GM18507 (cell line): ENCODE results near the gene ATG5.
"Not testable (repeated sequence)": the region's sequence is repeated elsewhere in the genome, so short reads cannot be mapped to it uniquely, and the experiment has no call there.

Experiments used
- DNase-seq: peaks from one replicate; pipeline ENCODE4 v3.0.0; 2011; ENCODE audit warnings: low read depth; ENCODE audit not compliant: insufficient read length; ENCODE audit errors: extremely low spot score
- FAIRE-seq: peaks from 2 replicates; lab custom pipeline; 2011; peaks lifted over from hg19 to GRCh38; lab: Jason Lieb, UNC

ATG5 gene

DNA sequence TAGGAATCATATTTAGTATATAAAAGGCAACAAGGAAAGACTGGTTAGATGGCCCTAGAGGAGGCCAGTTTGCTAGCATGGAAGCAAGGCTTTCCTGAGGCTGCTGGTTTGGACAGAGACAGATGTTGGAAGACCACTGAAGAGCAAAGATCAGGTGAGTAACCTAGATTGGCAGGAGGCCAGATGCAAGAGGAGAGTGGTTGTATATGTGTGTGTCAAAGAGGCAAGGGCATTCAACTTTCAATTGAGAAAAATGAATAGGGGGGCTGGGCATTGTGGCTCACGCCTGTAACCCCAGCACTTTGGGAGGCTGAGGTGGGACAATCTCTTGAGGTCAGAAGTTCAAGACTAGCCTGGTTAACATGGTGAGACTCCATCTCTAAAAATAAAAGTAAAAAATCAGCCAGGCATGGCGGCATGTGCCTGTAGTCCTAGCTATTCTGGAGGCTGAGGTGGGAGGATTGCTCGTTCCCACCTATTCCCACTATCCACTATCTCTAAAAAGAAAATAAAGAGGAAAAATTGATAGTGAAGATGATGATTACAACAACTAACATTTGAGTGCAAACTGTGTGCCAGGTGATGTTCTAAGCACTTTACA is 159.6 kb downstream of the ATG5 start:
- no peak for DNase-seq
- FAIRE-seq = peak; percentile 91

DNA sequence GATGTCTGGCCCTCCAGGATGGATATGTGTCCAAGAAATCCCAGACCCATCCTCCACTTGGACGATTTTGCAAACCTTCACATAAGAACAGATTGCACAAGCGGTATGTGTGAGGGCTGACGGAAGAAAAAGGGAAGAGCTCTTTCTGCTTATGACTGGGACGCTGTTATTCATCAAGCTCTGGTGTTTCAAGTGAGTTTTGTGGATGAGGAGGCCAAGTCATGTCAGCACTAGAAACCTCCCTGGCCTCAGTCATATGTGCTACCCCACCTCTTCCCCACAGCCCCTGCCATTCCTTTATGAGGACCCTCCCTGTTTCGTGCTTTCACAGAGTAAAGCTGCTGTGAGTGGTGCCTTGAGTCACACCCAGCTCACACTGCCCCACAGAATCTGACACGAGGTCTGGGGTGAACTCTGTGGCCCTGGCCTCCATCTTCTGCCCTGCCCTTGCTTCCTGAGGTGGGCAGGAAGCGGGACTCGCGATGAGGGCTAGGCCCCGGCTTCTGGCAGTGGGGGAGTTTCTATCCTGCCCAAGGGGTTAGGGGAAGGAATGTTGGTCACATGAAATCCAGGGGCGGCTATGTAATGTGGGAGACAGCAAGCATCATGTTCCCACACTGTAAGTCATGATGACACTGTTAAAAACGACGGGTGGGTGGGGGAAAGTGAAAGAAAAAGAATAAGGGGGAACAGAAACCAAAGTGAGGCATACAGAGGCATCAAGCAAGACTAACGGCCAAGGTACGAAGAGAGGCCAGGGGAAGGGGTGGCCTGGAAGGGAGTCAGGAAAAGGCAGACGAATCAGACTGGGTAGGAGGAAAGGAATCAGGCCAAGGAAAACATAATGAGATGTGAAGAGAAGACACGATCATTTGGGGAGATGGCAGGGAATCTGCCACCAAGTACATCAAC is 161.3 kb downstream of the ATG5 start:
- peak; percentile 99 for FAIRE-seq
- peak; percentile 51 for DNase-seq

DNA sequence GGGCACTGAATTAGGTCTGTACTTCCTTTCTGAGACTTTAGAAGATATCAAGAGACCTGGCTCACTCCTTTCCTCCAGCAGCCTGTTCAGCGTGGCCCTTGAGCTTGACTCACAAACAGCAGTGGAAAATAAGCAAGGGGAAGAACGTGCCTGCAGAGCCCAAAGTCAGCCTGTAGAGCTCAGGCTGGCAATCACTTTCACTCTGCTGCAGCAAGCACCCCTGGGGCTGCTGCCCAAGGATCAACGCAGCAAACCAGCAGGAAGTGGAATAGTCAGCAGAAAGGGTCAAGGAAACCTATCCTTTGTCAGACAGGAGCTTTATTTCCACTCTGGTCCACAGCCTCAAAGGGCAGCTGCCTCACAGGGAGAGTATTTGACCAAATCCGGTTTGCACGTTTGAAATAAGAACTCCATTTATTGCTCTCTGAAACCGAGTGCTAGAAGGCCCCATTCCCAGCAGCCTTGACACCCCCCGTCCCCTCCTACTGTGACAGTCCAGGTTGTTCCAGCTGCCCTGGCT is 162.1 kb downstream of the ATG5 start:
- FAIRE-seq (no peak), DNase-seq (no peak)

DNA sequence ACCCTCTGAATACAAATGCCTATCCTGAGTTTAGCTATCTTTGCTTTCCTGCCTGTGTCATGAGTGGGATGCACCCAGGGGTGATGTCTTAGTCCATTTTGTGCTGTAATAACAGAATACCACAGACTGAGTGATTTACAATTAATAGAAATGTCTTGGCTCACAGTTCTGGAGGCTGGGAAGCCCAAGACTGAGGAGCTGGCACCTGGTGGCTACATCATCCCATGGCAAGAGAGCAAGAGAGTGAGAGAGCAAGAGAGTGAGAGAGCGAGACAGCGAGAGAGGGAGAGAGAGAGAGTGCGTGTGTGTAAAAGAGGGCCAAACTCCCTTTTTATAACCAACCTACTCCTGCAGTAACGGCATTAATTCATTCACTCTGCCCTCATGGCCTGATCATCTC is 162.6 kb downstream of the ATG5 start:
- FAIRE-seq (no peak), DNase-seq (no peak)

DNA sequence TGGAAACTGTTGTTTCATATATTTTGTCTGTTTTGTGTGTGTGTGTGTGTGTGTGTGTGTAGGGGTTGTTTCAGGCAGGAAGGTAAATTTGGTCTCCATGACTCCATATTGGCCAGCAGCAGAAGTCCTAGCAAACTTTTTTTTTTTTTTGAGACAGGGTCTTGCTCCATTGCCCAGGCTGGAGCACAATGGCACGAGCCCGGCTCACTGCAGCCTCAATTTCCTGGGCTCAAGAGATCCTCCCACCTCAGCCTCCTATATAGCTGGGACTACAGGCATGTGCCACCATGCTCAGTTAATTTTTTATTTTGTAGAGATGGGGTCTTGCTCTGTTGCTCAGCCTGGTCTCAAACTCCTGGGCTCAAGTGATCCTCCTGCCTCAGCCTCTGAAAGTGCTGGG is 163.7 kb downstream of the ATG5 start:
- FAIRE-seq = no peak
- no peak for DNase-seq

DNA sequence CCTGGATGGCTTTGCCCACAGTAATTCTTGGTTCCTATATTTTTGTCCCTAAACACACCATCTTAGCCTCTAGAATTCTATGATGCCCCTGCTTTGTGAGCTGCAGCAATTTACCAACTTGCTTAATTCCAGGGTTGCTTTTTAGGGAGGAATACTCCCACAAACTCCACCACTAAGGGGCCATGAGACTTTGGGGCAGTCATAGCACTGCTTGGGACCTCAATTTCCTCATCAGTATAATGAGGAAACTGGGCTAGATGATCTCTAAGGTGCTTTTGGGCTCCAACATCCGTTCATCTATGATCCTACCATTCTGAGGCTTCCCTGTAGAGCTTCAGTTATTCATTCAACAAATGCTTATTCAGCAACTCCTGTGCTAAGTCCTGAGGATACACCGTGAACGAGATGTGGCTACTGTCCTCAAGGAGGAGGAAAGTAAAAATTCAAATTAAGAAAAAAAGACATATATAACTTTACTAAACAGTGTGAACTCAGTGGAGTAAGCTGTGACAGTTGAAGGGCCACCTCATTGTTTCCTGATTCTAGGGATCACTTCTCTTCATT is 164.2 kb downstream of the ATG5 start:
- DNase-seq (no peak), FAIRE-seq (peak; percentile 48)

DNA sequence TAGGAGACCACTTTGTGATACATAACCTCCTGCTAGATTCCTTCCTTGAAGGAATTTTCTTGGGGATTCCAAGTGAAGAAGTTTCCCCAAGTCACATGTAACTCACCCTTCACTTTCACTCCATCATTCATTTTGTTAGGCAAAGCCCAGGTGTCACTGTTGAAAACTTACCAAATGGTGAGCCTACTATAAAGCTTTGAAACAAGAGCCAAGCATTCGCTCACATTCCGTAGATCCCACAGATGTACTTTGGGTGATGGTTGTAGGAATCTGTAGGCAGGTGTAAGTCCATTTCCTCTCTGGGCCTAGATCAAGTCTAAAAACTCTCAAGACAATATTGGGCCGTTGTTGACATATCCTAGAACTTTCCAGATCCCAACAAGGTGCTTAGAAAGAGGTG is 165.4 kb downstream of the ATG5 start:
- FAIRE-seq (no peak), DNase-seq (no peak)

DNA sequence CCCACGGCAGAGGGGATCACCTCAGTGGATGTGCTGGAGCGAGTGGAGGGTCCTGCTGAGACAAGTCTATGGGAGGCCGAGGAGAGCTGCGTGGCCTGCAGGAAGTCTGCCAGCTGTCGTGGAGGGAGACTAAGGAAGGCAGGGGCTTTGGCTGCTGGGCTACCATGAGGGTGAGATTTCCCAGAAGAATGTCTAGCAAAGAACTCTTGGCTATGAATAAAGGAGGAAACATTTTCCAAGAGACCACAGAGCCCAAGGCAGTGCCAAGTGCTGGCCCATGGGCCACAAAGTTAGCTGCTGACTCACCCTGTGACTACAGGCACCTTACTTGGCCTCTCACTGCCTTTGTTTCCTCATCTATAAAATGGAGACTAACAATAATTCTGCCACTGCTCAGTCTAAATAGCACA is 166.0 kb downstream of the ATG5 start:
- DNase-seq (no peak), FAIRE-seq (no peak)

DNA sequence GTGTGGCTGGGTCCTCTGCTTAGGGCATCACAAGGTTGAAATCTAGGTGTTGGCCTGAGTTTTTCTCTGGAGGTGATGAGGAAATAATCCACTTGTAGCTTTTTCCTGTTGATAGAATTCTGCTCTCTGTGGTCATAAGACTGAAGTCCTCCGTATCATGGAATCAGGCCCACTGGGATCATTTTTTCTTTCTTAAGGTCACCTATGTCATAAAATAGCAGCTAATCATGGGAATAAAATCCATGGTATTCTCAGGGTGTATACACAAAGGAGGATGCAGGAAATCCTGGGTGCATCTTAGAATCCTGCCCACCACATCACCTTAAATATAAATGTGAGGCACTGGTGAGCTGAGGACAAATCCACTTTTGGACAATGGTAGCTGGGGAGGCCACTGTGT is 166.7 kb downstream of the ATG5 start:
- FAIRE-seq = no peak
- no peak for DNase-seq

DNA sequence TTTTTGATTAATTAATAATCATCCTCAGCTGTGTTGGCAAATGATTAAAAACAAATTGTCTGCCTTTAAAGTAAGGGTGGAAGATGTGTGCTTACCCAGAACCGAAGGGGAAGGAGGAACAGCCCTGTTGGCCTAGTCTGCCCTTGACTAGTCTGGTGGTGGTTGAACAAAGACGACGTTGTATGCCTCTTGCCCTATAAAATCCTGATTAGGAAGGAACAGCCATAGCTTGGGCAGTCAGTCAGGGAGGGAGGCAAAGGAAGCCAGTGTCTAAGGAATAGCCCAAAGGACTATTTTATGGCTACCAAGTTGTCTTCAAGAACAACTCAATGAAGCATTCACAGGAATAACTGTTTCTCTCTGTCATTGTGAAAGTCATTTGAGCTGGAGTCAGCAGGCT is 168.7 kb downstream of the ATG5 start:
- FAIRE-seq (peak; percentile 15), DNase-seq (no peak)

DNA sequence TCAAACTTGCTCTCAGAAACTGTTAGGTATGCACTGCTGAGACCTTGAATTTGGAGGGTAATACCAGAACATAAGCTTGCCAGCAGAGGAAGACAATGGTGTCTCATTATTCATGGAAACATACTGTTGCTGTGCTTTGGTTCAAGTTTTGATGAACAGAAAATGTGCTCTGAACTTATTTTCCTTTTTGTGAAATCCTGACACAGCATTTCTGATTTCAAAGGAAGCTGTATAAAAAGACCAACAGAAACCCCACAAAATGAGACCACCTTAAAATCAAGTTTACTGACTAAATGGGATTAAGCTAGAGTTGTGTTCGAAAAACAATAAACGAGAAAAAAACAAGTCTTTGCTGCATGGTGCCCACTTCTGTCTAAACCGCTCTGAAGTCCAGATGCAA is 169.1 kb downstream of the ATG5 start:
- DNase-seq (no peak), FAIRE-seq (peak; percentile 26)

DNA sequence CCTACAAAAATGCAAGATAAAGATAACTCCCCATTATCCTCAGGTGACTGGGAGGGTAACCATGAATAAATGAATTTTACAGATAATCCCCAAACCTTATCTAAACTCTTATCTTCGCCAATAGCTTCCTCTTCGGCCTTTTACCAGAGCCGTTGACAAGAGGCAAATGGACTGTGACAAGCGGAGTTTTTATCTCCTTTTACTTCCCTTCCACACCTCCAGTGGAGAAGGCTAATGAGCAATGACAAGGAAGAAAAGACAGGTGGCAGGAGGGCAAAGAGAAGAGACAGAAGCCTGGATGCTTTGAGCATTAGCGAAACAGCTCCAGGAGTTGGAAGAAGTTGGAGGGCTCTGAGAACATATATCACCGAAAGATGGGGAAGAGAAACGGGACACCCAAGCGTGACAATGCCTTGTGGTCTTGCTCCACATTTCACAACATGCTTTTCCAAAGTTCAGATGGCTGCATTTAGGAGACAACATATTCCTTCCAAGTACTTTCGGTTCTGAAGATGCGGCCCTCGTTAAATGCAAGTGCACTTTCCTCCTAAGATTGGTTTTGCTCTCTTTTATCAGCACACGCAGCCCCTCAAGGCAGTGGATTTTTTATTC is 170.2 kb downstream of the ATG5 start:
- FAIRE-seq (no peak), DNase-seq (no peak)

DNA sequence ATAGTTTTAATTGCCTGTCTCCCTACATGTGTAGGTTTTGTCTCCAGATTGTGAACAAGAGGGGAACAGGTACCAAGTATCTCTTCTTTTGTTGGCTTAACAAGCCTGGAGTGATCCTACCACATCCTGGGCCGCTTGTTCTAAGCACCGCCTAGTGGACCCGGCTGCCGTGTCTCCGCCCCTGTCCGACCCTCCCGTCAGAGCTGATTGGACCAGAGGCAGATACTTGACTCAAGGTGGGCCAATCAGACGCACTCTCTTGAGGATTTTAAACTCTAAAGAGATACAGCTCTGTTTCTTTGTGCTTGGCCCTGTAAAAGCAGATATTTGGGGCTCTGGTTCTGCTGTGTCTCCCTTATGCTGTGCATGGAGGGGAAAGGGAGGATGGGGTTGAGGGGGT is 171.2 kb downstream of the ATG5 start:
- FAIRE-seq (no peak), DNase-seq (no peak)

DNA sequence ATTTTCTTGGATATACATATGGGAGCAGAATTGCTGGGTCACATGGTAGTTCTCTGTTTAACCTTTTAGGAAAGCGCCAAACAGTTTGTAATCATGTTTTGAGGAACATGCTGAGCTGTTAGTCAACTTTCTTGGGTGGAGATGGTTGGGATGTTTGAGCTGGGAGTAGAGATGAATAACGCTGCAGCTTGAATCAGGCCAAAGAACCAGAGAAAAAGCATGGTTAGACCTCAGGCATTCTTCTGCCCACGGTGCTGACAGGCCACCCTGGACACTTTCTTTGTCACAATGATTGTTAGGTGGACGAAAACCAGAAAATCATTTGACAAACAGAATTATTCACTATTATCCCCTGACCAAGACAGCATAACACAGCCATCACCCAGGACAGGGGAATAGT is 172.6 kb downstream of the ATG5 start:
- FAIRE-seq (no peak), DNase-seq (no peak)

DNA sequence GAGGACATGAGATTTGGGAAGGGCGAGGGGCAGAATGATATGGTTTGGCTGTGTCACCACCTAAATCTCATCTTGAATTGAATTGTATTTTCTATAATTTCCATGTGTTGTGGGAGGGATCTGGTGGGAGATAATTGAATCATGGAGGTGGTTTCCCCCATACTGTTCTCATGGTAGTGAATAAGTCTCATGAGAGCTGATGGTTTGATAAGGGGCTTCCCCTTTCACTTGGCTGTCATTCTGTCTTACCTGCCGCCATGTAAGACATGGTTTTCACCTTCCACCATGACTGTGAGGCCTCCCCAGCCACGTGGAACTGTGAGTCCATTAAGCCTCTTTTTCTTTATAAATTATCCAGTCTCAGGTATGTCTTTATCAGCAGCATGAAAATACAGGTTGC is 173.1 kb downstream of the ATG5 start:
- FAIRE-seq, DNase-seq: not testable (repeated sequence)

DNA sequence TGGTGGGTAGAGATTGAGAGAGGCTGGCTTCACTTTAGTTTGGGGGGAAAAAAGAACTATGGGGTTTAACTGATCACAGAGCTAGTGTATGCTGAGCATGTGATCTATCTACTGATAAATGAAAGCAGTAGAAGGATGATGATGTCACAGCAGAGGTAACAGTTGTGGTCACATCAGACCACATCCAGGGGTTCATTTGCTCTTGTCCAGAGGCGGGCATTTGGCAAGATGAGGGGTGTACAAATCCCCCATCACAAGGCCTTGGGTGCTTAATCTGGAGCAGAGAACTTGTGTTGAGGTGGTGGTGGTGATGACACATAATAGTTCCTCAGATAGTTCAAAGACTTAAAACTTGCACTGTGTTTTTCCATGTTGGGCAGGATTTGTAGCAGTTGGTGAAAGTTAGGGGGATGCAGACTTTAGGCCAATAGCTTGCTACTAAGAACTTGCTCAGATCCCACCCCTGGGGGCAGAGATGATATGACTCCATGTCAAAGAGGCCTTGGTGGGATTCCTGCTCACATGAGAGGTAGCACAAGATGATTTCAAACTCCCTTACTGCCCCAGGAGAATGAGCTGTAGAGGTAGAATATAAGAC is 176.0 kb downstream of the ATG5 start:
- DNase-seq (no peak), FAIRE-seq (no peak)

DNA sequence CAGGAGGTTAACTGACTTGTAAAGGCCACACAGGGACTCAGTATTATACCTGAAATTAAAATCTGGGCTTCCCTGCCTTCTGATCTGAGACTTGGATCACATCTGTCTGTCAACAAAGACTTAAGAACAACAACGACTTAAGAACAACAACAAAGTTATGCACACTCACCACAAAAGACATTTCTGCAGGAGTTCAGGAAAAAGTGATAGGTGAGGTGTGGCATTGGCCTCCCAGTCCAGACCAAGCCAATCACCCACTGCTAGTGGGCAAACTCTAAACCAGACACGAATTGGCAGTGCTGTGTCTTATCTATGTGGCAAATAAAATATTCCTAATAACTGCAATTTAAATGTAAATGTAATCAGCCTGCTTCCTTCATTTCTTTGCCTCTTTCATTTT is 178.1 kb downstream of the ATG5 start:
- no peak for FAIRE-seq
- DNase-seq = no peak

DNA sequence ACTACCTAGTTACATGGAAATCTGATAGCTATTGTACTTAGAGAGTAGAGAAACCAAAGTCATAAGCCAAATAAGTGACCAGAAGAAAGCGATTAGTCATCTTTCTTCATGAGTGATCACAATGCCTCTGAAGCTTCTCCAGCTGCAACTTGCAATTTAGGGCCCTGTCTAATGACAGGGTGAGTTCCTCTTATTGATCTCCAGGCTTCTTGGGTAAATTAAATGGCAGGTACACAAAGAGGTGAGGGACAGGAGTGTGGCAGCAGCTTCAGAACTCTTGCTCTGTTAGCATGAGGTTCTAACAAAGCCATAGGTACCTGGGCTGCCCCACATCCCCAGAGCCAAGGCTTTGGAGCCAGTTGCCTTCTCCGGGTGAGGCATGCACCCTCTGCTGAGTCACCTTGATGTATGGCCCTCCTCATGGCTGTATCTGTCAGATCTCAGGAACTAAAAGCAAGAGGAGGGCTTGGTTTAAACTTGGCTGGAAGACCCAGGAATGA is 178.7 kb downstream of the ATG5 start:
- DNase-seq (no peak), FAIRE-seq (no peak)

DNA sequence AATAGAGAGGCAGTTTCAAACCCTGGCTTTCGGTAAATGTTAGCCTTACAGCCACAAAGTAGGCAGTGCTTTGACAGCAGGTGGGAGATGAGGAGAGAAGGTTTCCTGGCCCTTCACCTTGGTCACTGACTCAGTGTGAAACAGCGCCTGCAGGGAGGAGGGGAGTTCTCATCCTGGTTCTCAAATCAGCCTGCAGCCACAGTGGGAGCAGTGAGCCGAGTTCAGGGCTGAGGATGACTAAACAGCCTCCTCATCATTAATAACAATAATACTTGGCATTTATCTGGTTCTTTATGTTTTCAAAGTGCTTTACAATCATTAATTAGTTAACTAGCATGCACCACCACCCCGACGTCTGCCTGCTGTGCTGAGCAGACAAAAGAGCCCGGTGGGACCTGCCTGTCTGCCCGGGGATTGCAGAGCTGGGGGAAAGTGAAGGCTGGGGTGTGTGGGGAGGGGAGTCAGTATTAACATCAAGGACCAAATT is 179.8 kb downstream of the ATG5 start:
- DNase-seq (no peak), FAIRE-seq (peak; percentile 96)
